Mesodermal cell (in vitro differentiated cells): ENCODE results near the gene RHBDD2.
"Not testable (repeated sequence)": the region's sequence is repeated elsewhere in the genome, so short reads cannot be mapped to it uniquely, and the experiment has no call there.

Experiments
- H3K27ac ChIP-seq: 2 replicates; pipeline ENCODE4 v1.7.0; 2013; ENCODE audit warnings: mild to moderate bottlenecking, low read depth, low read length, moderate library complexity; ENCODE audit not compliant: severe bottlenecking
- H3K36me3 ChIP-seq: 2 replicates; pipeline ENCODE4 v1.7.1; 2013; ENCODE audit warnings: mild to moderate bottlenecking, low read length, moderate library complexity; ENCODE audit not compliant: control insufficient read depth, insufficient read depth
- H3K4me1 ChIP-seq: one replicate; pipeline ENCODE4 v1.7.1; 2013; ENCODE audit warnings: mild to moderate bottlenecking, low read length; ENCODE audit not compliant: insufficient read depth, control insufficient read depth, poor library complexity, severe bottlenecking
- H3K4me3 ChIP-seq: 2 replicates; pipeline ENCODE4 v1.7.0; 2013; ENCODE audit warnings: low read length, control low read depth, mild to moderate bottlenecking; ENCODE audit not compliant: insufficient read depth, poor library complexity, severe bottlenecking; ENCODE audit errors: extremely low read depth
- H3K9me3 ChIP-seq: 2 replicates; pipeline ENCODE4 v1.7.1; 2013; ENCODE audit warnings: mild to moderate bottlenecking, low read length, moderate library complexity; ENCODE audit not compliant: control insufficient read depth
- WGBS, 2 experiments: methylation state at CpG; one replicate each; pipeline ENCODE4 v1.1.5; 2013; ENCODE audit warnings: missing lambda C conversion rate in 2 of 2; ENCODE audit not compliant: insufficient coverage in 2 of 2; 5-methylcytosine and 5-hydroxymethylcytosine counted together

The RHBDD2 gene

DNA sequence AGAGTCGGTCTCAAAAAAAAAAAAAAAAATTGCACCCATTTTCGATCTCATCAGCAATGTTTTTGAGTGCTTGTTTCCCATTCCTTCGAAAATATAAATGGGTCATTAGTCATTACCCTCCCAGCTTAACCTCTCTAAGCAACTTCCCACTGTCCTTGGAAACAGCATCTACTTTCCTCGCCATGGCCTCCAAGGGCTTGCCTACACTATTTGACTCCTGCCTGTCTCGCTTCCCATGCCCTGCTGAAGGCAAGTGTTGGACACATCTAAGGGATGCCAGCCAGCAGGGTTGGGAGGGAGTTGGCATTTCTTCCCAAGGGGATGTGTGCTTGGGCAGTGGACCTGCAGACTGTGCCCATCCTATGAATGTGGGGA lies 12.7 kb upstream of the RHBDD2 start:
- Histone ChIP-seq H3K27ac (no peak overlapping the region), H3K36me3 (no peaks in the 10 kb centered on the region), H3K4me1 (no peaks in the 10 kb centered on the region), H3K4me3 (no peak overlapping the region), H3K9me3 (no peaks in the 10 kb centered on the region)
- 62 to 70% methylated on average over 4 to 5 of the region's 5 CpGs for WGBS, 2 experiments

GRCh38 chr7:75866489-75867389 lies 12.1 kb upstream of the RHBDD2 start:
- no peaks in the 10 kb centered on the region for H3K36me3 ChIP-seq
- no peak overlapping the region for H3K27ac ChIP-seq
- no peaks in the 10 kb centered on the region for H3K9me3 ChIP-seq
- H3K4me1 ChIP-seq = no peaks in the 10 kb centered on the region
- no peak overlapping the region for H3K4me3 ChIP-seq
- WGBS, 2 experiments = 45 to 55% methylated on average over 16 of the region's 19 CpGs

DNA sequence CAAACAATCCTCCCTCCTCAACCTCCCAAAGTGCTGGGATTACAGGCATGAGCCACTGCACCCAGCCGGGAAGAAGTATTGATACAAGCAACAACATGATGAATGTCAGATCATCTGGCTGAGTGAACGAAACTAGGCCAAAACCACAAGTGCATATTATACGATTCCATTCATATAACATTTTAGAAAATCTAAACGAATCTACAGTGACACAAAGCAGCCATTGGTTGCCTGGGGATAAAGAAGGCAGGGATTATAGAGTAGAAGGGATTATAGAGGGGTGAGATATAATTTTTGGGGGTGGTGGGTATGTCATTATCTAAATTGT lies 11.5 kb upstream of the RHBDD2 start:
- Histone ChIP-seq H3K9me3 (no peaks in the 10 kb centered on the region), H3K27ac (no peak overlapping the region), H3K36me3 (no peaks in the 10 kb centered on the region), H3K4me3 (no peak overlapping the region), H3K4me1 (no peaks in the 10 kb centered on the region)
- 80 to 84% methylated on average over 1 to 2 of the region's 4 CpGs for WGBS, 2 experiments

GRCh38 chr7:75868153-75868552 lies 10.7 kb upstream of the RHBDD2 start:
- H3K4me1 ChIP-seq = no peaks in the 10 kb centered on the region
- no CpG with 5 or more reads among the region's 2 CpGs for whole genome bisulfite sequencing, 2 experiments
- no peak overlapping the region for H3K4me3 ChIP-seq
- H3K27ac ChIP-seq = no peak overlapping the region
- H3K9me3 ChIP-seq = no peaks in the 10 kb centered on the region
- no peaks in the 10 kb centered on the region for H3K36me3 ChIP-seq

GRCh38 chr7:75869776-75870379 lies 9.0 kb upstream of the RHBDD2 start:
- Histone ChIP-seq H3K9me3 (no peaks in the 10 kb centered on the region), H3K4me1 (no peaks in the 10 kb centered on the region), H3K27ac (no peak overlapping the region), H3K36me3 (no peaks in the 10 kb centered on the region), H3K4me3 (no peak overlapping the region)
- WGBS, 2 experiments = 87 to 88% methylated on average over 1 to 2 of the region's 7 CpGs

- Histone ChIP-seq H3K36me3 (no peaks in the 10 kb centered on the region), H3K9me3 (no peaks in the 10 kb centered on the region), H3K27ac (no peak overlapping the region), H3K4me1 (no peaks in the 10 kb centered on the region), H3K4me3 (no peak overlapping the region)
- WGBS, 2 experiments = 88 to 94% methylated on average over 7 to 8 of the region's 9 CpGs
These were observed 8.2 kb upstream of the RHBDD2 start for GRCh38 chr7:75870557-75871161.

GRCh38 chr7:75872073-75872782 lies 6.6 kb upstream of the RHBDD2 start:
- H3K9me3 ChIP-seq = no peaks in the 10 kb centered on the region
- no peak overlapping the region for H3K4me3 ChIP-seq
- 93 to 96% methylated on average over 10 to 12 of the region's 13 CpGs for WGBS, 2 experiments
- no peaks in the 10 kb centered on the region for H3K4me1 ChIP-seq
- no peaks in the 10 kb centered on the region for H3K36me3 ChIP-seq
- no peak overlapping the region for H3K27ac ChIP-seq

DNA sequence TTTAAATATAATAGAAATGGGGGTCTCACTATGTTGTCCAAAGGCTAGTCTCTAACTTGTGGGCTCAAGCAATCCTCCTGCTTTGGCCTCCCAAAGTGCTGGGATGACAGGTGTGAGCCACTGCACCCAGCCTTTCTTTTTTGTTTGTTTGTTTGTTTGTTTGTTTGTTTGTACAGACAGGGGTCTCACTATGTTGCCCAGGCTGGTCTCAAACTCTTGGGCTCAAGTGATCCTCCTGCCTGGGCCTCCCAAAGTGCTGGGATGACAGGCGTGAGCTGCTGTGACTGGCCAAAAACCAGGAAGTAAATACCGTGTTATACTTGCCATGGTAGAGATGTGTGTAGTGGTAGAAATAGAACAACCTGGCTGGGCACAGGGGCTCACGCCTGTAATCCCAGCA lies 4.7 kb upstream of the RHBDD2 start:
- H3K4me1 ChIP-seq, H3K4me3 ChIP-seq, H3K9me3 ChIP-seq, H3K36me3 ChIP-seq, H3K27ac ChIP-seq: not testable (repeated sequence)
- 79 to 80% methylated on average over 2 to 3 of the region's 3 CpGs for WGBS, 2 experiments

DNA sequence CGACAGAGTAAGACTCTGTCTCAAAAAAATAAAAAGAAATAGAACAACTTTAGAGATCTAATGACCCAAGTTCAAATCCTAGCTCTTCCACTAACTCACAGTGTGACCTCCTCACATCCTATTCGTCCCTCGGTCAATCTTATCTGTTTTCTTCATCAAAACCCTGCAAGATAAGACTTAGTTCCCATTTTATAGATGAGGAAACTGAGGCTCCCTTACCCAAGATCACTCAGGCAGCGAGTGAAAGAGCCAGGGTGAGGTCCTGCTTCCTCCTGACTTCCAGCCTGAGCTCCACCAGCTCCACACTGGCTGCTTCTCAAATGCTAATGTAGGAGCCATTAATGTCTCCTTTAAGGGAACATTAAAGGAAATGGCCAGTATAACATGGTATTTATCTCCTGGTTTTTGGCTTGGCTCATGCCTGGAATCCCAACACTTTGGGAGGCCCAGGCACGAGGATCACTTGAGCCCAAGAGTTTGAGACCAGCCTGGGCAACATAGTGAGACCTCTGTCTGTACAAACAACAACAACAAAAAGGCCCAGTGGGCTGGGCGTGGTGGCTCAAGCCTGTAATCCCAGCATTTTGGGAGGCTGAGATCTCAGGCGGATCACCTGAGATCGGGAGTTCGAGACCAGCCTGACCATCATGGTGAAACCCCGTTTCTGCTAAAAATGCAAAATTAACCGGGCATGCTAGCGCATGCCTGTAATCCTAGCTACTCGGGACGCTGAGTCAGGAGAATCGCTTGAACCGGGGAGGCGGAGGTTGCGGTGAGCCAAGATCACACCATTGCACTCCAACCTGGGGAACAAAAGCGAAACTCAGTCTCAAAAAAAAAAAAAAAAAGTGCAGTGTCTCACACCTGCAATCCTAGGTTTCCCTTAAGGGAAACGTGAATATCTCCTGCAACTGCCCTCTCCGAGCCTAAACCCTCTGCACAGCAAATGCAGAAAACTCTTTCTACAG lies 3.4 kb upstream of the RHBDD2 start:
- 92 to 95% methylated on average over 18 to 19 of the region's 21 CpGs for WGBS, 2 experiments
- no peak overlapping the region for H3K27ac ChIP-seq

More for the DNA sequence above, 3.4 kb upstream of the RHBDD2 start:
- Histone ChIP-seq H3K4me1 (peaks cover 8% of the 10 kb centered on the region), H3K4me3 (no peak overlapping the region), H3K36me3 (no peaks in the 10 kb centered on the region), H3K9me3 (no peaks in the 10 kb centered on the region)
